ENCODE data around the gene CEP112. TPM values are rescaled to one million over a fixed set of nuclear protein-coding genes. Genes with fewer than 3 reads are reported as not detected.

CEP112 gene
- total RNA-seq, 2 donors from 2014 or later = 5.9 to 6.2 TPM

GRCh38 chr17:65990593-65990992 is 201.3 kb downstream of the CEP112 start:
- intact Hi-C loops (cut with DNase I) = no loop called here
- Histone ChIP-seq H3K27me3 (no peaks in the 10 kb centered on the region), H3K36me3 (no peaks in the 10 kb centered on the region), H3K27ac (no peak overlapping the region), H3K4me1 (no peaks in the 10 kb centered on the region), H3K4me3 (no peak overlapping the region), H3K9ac (ENCODE audit: low read depth in 2 of 2, low read length in 2 of 2) (no peak overlapping the region), H3K9me3 (no peaks in the 10 kb centered on the region)
- no peak for DNase-seq
- TF ChIP-seq, protein P1, sequence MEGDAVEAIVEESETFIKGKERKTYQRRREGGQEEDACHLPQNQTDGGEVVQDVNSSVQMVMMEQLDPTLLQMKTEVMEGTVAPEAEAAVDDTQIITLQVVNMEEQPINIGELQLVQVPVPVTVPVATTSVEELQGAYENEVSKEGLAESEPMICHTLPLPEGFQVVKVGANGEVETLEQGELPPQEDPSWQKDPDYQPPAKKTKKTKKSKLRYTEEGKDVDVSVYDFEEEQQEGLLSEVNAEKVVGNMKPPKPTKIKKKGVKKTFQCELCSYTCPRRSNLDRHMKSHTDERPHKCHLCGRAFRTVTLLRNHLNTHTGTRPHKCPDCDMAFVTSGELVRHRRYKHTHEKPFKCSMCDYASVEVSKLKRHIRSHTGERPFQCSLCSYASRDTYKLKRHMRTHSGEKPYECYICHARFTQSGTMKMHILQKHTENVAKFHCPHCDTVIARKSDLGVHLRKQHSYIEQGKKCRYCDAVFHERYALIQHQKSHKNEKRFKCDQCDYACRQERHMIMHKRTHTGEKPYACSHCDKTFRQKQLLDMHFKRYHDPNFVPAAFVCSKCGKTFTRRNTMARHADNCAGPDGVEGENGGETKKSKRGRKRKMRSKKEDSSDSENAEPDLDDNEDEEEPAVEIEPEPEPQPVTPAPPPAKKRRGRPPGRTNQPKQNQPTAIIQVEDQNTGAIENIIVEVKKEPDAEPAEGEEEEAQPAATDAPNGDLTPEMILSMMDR (IDR thresholded peaks at IDR 0.05) = no peak

DNA sequence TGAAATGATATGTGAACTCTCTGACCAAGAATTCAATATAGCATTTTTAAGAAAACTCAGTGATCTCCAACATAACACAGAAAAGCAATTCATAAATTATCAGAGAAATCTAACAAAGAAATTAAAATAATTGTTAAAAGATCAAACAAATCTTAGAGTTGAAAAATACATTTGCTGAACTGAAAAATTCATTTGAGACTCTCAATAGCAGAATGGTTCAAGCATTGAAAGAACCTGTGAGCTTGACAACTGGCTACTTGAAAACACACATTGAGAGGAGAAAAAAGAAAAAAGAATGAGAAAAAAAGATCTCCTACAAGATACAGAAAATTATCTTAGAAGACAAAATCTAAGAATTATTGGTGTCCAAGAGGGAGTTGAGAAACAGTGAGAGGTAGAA is 203.5 kb downstream of the CEP112 start:
- no peaks in the 10 kb centered on the region for H3K36me3 ChIP-seq
- TF ChIP-seq, protein P1 (IDR thresholded peaks at IDR 0.05) = no peak
- H3K27me3 ChIP-seq = no peaks in the 10 kb centered on the region
- H3K4me1 ChIP-seq = no peaks in the 10 kb centered on the region
- no peak overlapping the region for H3K27ac ChIP-seq
- intact Hi-C loops (cut with DNase I) = loop anchor here (5.0 to 10.0 kb wide), 3 partner anchors 176 to 756 kb away; no protein-coding TSS in a partner anchor
- H3K4me3 ChIP-seq = no peak overlapping the region
- no peak overlapping the region for H3K9ac ChIP-seq (ENCODE audit: low read depth in 2 of 2, low read length in 2 of 2)
- DNase-seq = no peak
- H3K9me3 ChIP-seq = no peaks in the 10 kb centered on the region

- H3K9ac ChIP-seq (ENCODE audit: low read depth in 2 of 2, low read length in 2 of 2) = no peak overlapping the region
- H3K36me3 ChIP-seq = no peaks in the 10 kb centered on the region
- TF ChIP-seq, protein P1 (IDR thresholded peaks at IDR 0.05) = peak; percentile 52
- no peaks in the 10 kb centered on the region for H3K9me3 ChIP-seq
- H3K4me3 ChIP-seq = no peak overlapping the region
- DNase-seq = peak; percentile 49
- no peaks in the 10 kb centered on the region for H3K27me3 ChIP-seq
- H3K4me1 ChIP-seq = no peaks in the 10 kb centered on the region
- no peak overlapping the region for H3K27ac ChIP-seq
- intact Hi-C loops (cut with DNase I) = loop anchor here (5.0 to 10.0 kb wide), 3 partner anchors 177 to 756 kb away; no protein-coding TSS in a partner anchor
Observed at GRCh38 chr17:65987988-65988387, 203.9 kb downstream of the CEP112 start.

DNA sequence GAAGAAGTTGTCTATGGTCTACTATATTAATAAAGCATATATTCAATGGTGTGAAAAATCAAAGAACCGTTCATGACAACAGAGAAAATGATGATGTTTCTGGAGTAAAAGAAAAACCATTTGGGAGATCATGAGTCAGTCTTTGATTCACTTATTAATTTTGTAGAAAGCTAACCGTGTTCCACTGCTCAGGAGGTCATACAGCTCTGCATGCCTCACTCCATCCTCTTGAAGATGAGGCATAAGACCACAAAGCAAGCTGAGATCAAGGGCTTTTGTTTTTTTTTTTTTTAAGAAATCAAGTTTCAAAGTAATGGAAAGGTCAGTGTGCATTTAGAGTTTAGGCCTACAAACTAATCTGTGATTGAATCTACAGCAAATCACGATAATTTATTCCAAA is 206.4 kb downstream of the CEP112 start:
- DNase-seq = no peak
- Histone ChIP-seq H3K27ac (no peak overlapping the region), H3K36me3 (no peaks in the 10 kb centered on the region), H3K9me3 (no peaks in the 10 kb centered on the region), H3K27me3 (no peaks in the 10 kb centered on the region), H3K9ac (ENCODE audit: low read depth in 2 of 2, low read length in 2 of 2) (no peak overlapping the region), H3K4me3 (no peak overlapping the region), H3K4me1 (no peaks in the 10 kb centered on the region)
- TF ChIP-seq, protein P1 (IDR thresholded peaks at IDR 0.05) = no peak
- intact Hi-C loops (cut with DNase I) = loop anchor here (5.0 to 10.0 kb wide), 3 partner anchors 179 to 753 kb away; no protein-coding TSS in a partner anchor

DNA sequence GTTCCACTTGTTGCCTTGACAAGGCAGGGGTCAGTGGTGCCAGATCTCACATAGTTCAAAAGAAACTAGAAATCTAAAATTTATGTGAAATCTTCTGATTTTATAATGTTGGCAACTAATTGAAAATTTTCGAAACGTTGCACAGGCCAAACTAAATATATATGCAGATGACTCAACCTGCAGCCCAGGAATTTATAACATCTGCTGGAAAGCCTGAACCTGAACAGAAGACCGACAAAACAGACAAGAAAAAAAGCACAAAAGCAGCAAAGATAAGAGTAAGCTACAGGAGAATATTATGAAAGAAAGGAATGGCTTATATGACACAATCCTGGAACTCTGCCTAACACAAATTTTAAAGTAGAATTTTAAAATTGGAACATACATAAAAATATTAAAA is 207.6 kb downstream of the CEP112 start:
- Histone ChIP-seq H3K9me3 (no peaks in the 10 kb centered on the region), H3K9ac (ENCODE audit: low read depth in 2 of 2, low read length in 2 of 2) (no peak overlapping the region), H3K36me3 (no peaks in the 10 kb centered on the region), H3K4me3 (no peak overlapping the region), H3K27me3 (no peaks in the 10 kb centered on the region), H3K4me1 (no peaks in the 10 kb centered on the region), H3K27ac (no peak overlapping the region)
- no peak for DNase-seq
- TF ChIP-seq, protein P1 (IDR thresholded peaks at IDR 0.05) = no peak
- intact Hi-C loops (cut with DNase I) = loop anchor here (10.0 kb wide), 1 partner anchor 181 kb away; no protein-coding TSS in a partner anchor
